ENCODE data around the gene CD82. TPM values are rescaled to one million over a fixed set of nuclear protein-coding genes. Genes with fewer than 3 reads are reported as not detected.

The CD82 gene
- total and polyA plus RNA-seq, 3 donors from 2014 or later, result 5.0 to 13.7 (median 13.0) TPM

DNA sequence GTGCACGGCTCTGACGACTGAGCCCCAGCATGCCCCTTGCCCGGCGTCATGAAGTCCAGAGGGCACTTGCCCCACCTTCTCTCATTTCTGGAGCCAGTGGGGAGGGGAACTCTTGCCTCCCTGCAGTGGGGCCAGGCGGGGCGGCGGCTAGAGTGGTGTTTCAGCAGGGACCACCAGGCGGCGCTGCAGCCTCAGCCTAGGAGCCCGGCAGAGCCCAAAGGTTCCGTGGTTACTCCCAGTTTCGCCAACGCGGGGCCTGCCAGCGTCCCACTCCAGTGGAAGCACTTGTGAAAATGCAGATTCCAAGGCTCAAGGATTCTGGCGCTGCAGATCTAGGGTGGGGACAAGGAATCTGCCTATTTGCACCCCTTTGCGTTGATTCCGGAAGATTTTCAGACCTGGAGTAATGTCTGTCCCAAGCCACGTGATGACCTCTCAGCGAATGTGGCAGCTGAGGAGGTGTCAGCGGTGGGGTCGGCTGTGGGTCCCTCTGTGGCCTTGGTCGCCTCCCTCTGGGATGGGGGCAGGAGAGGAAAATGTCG lies 55.7 kb downstream of the CD82 start:
- DNase-seq, result peak; percentile 86
- H3K36me3 ChIP-seq (ENCODE audit: low read depth, missing control alignments), result no peaks in the 10 kb centered on the region
- H3K4me1 ChIP-seq, result no peaks in the 10 kb centered on the region
- no peaks in the 10 kb centered on the region for H3K9me3 ChIP-seq
- H3K4me3 ChIP-seq, result no peak overlapping the region
- TF ChIP-seq, protein P1, sequence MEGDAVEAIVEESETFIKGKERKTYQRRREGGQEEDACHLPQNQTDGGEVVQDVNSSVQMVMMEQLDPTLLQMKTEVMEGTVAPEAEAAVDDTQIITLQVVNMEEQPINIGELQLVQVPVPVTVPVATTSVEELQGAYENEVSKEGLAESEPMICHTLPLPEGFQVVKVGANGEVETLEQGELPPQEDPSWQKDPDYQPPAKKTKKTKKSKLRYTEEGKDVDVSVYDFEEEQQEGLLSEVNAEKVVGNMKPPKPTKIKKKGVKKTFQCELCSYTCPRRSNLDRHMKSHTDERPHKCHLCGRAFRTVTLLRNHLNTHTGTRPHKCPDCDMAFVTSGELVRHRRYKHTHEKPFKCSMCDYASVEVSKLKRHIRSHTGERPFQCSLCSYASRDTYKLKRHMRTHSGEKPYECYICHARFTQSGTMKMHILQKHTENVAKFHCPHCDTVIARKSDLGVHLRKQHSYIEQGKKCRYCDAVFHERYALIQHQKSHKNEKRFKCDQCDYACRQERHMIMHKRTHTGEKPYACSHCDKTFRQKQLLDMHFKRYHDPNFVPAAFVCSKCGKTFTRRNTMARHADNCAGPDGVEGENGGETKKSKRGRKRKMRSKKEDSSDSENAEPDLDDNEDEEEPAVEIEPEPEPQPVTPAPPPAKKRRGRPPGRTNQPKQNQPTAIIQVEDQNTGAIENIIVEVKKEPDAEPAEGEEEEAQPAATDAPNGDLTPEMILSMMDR (IDR thresholded peaks at IDR 0.05), result peak; percentile 97 to 98 (median 98)
- TF ChIP-seq POLR2A (IDR thresholded peaks at IDR 0.05), result no peak
- H3K27me3 ChIP-seq, result no peaks in the 10 kb centered on the region
- WGBS, 2 donors, result 15% methylated on average over 13 to 24 of the region's 24 CpGs
- intact Hi-C loops (cut with DNase I; ENCODE audit: low total_unique reads), result loop anchor here (5.0 to 10.0 kb wide), 2 partner anchors 104 to 291 kb away; partner anchors contain the start of gene TSPAN18
- no peak overlapping the region for H3K27ac ChIP-seq

DNA sequence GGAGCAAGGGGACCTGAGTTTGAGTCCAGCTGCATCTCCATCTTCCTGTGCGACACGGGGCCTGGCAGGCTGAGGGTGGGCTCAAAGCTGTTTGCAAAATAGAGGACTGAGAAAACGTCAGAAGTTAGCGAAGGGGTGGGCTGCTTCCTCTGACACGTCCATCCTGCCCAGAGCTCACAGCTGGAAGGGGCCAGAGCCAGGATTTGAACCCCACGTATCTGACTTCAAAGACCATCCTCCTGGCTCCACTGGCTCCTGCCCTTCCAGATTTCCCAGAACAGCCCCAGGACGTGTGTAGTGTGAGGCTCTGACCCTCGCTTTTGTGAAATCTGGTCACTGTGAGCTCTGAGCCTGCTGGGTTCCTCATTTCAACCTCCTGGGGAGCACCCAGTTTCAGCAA lies 56.3 kb downstream of the CD82 start:
- Histone ChIP-seq H3K36me3 (ENCODE audit: low read depth, missing control alignments) (no peaks in the 10 kb centered on the region), H3K27me3 (no peaks in the 10 kb centered on the region), H3K4me1 (no peaks in the 10 kb centered on the region), H3K4me3 (no peak overlapping the region), H3K27ac (no peak overlapping the region), H3K9me3 (no peaks in the 10 kb centered on the region)
- intact Hi-C loops (cut with DNase I; ENCODE audit: low total_unique reads), result loop anchor here (5.0 to 10.0 kb wide), 2 partner anchors 103 to 291 kb away; partner anchors contain the start of gene TSPAN18
- 84 to 87% methylated on average over 6 to 8 of the region's 8 CpGs for WGBS, 2 donors
- DNase-seq, result peak; percentile 11
- TF ChIP-seq, protein P1 (IDR thresholded peaks at IDR 0.05), result no peak
- TF ChIP-seq POLR2A (IDR thresholded peaks at IDR 0.05), result no peak

DNA sequence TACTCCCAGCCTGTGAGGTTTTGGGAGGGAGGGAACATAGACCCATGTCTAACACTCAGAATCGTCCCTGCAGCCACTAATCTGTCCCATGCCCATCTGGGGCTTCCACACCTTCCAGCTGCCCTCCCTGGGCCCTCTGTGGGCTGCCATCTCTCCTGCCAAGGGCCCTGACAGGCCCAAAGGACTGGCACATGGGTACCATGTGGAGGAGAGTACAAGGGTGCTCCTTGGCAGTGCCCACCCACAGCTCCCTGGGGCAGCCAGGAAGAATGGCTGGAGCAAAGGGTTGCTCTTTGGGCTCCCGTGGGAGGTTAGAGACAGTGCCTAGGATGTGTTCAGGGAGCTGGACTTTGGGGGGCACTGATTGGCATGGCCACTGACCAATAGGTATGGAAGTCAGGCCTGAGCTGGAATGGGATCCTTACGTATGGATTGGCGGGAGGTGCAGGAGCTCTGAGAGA lies 56.8 kb downstream of the CD82 start:
- no peaks in the 10 kb centered on the region for H3K4me1 ChIP-seq
- DNase-seq, result peak; percentile 6
- no peak for TF ChIP-seq POLR2A (IDR thresholded peaks at IDR 0.05)
- TF ChIP-seq, protein P1 (IDR thresholded peaks at IDR 0.05), result no peak
- no peaks in the 10 kb centered on the region for H3K9me3 ChIP-seq
- no peak overlapping the region for H3K4me3 ChIP-seq
- H3K36me3 ChIP-seq (ENCODE audit: low read depth, missing control alignments), result no peaks in the 10 kb centered on the region
- H3K27ac ChIP-seq, result no peak overlapping the region
- H3K27me3 ChIP-seq, result no peaks in the 10 kb centered on the region
- WGBS, 2 donors, result 91 to 94% methylated on average over 4 of the region's 4 CpGs
- intact Hi-C loops (cut with DNase I; ENCODE audit: low total_unique reads), result loop anchor here (5.0 to 10.0 kb wide), 2 partner anchors 103 to 290 kb away; partner anchors contain the start of gene TSPAN18

DNA sequence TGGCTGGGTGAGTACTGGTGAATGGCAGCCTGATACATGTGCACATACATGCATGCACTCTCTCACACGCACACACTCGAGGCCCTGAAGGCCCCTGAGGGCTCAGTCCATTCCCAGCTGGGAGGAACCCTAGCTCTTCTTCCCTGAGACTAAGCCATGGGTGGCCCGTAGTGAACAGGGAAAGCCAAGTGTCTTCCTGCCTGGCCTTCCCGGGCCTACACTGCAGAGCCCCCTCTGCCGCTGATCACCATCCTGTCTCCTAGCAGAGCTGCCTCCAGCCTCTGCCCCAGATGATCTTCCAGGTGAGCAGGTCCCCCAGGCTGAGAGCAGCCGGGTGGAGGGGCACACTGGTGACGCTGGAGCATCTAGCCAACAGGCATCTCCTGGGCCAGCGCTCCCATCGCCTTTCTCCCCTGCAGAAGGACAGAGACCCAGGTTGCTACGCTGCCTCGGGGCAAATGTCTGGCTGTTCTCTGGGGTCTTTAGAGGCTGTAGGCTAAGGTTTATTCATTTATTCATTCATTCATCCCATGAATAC lies 57.3 kb downstream of the CD82 start:
- TF ChIP-seq, protein P1 (IDR thresholded peaks at IDR 0.05), result no peak
- TF ChIP-seq POLR2A (IDR thresholded peaks at IDR 0.05), result no peak
- intact Hi-C loops (cut with DNase I; ENCODE audit: low total_unique reads), result loop anchor here (5.0 to 10.0 kb wide), 2 partner anchors 102 to 290 kb away; partner anchors contain the start of gene TSPAN18
- H3K4me3 ChIP-seq, result no peak overlapping the region
- 92 to 94% methylated on average over 10 to 11 of the region's 11 CpGs for WGBS, 2 donors
- H3K4me1 ChIP-seq, result no peaks in the 10 kb centered on the region
- H3K27me3 ChIP-seq, result no peaks in the 10 kb centered on the region
- no peaks in the 10 kb centered on the region for H3K9me3 ChIP-seq
- DNase-seq, result peak; percentile 11
- H3K36me3 ChIP-seq (ENCODE audit: low read depth, missing control alignments), result no peaks in the 10 kb centered on the region
- H3K27ac ChIP-seq, result no peak overlapping the region
